Stimulated activated naive CD8-positive, alpha-beta T cell treated with anti-CD3 and anti-CD28 coated beads, Interleukin-15, Interleukin-2, amounts not matched to agents 100 ng/mL and 50 ng/mL, for 24 hours (primary cell): Measurements from ENCODE around the gene COL6A3.
A peak's percentile ranks its signal among the peaks of the same experiment; 100 is the strongest.

Experiments
- H3K27ac Mint-ChIP-seq: one replicate; pipeline ENCODE4 v1.8.0; 2021; ENCODE audit warnings: mild to moderate bottlenecking, mixed read lengths
- H3K27me3 Mint-ChIP-seq: one replicate; pipeline ENCODE4 v1.8.0; 2021; ENCODE audit warnings: mixed read lengths
- H3K36me3 Mint-ChIP-seq: one replicate; pipeline ENCODE4 v1.8.0; 2021; ENCODE audit warnings: low read depth, mixed read lengths
- H3K4me1 Mint-ChIP-seq: one replicate; pipeline ENCODE4 v1.8.0; 2021; ENCODE audit warnings: low read depth, mixed read lengths
- H3K4me3 Mint-ChIP-seq: one replicate; pipeline ENCODE4 v1.8.0; 2021; ENCODE audit warnings: mild to moderate bottlenecking, mixed read lengths
- H3K9me3 Mint-ChIP-seq: one replicate; pipeline ENCODE4 v1.8.0; 2021; ENCODE audit warnings: mixed read lengths

The COL6A3 gene

GRCh38 chr2:237431837-237432236 is 17.9 kb upstream of the COL6A3 start:
- Mint-ChIP-seq H3K9me3 (no peaks in the 10 kb centered on the region), H3K4me3 (peak overlapping the region; percentile 89), H3K27me3 (no peaks in the 10 kb centered on the region), H3K36me3 (peaks cover 18% of the 10 kb centered on the region), H3K4me1 (peaks cover 100% of the 10 kb centered on the region), H3K27ac (peak overlapping the region; percentile 96)

GRCh38 chr2:237431372-237431771 is 17.4 kb upstream of the COL6A3 start:
- Mint-ChIP-seq H3K36me3 (peaks cover 21% of the 10 kb centered on the region), H3K9me3 (no peaks in the 10 kb centered on the region), H3K4me1 (peaks cover 100% of the 10 kb centered on the region), H3K4me3 (peak overlapping the region; percentile 89), H3K27ac (peak overlapping the region; percentile 96), H3K27me3 (no peaks in the 10 kb centered on the region)

GRCh38 chr2:237430861-237431260 is 16.9 kb upstream of the COL6A3 start:
- Mint-ChIP-seq H3K9me3 (no peaks in the 10 kb centered on the region), H3K36me3 (peaks cover 21% of the 10 kb centered on the region), H3K27ac (peak overlapping the region; percentile 90), H3K4me1 (peaks cover 97% of the 10 kb centered on the region), H3K4me3 (peak overlapping the region; percentile 89), H3K27me3 (no peaks in the 10 kb centered on the region)

GRCh38 chr2:237429753-237430152 is 15.8 kb upstream of the COL6A3 start:
- H3K9me3 Mint-ChIP-seq: no peaks in the 10 kb centered on the region
- H3K4me1 Mint-ChIP-seq: peaks cover 97% of the 10 kb centered on the region
- peak overlapping the region; percentile 89 for H3K4me3 Mint-ChIP-seq
- H3K27ac Mint-ChIP-seq: peak overlapping the region; percentile 95
- H3K36me3 Mint-ChIP-seq: peaks cover 30% of the 10 kb centered on the region
- H3K27me3 Mint-ChIP-seq: no peaks in the 10 kb centered on the region

- Mint-ChIP-seq H3K4me3 (peak overlapping the region; percentile 69), H3K27ac (peak overlapping the region; percentile 95), H3K4me1 (peaks cover 86% of the 10 kb centered on the region), H3K36me3 (peaks cover 43% of the 10 kb centered on the region), H3K27me3 (no peaks in the 10 kb centered on the region), H3K9me3 (no peaks in the 10 kb centered on the region)
These were observed 14.0 kb upstream of the COL6A3 start for GRCh38 chr2:237427769-237428506.

- no peak overlapping the region for H3K27ac Mint-ChIP-seq
- no peaks in the 10 kb centered on the region for H3K27me3 Mint-ChIP-seq
- H3K36me3 Mint-ChIP-seq: peaks cover 46% of the 10 kb centered on the region
- H3K9me3 Mint-ChIP-seq: no peaks in the 10 kb centered on the region
- H3K4me3 Mint-ChIP-seq: no peak overlapping the region
- H3K4me1 Mint-ChIP-seq: peaks cover 84% of the 10 kb centered on the region
These were observed 12.6 kb upstream of the COL6A3 start for GRCh38 chr2:237426517-237426916.

GRCh38 chr2:237425320-237425719 is 11.4 kb upstream of the COL6A3 start:
- Mint-ChIP-seq H3K4me3 (no peak overlapping the region), H3K36me3 (peaks cover 38% of the 10 kb centered on the region), H3K9me3 (no peaks in the 10 kb centered on the region), H3K27ac (no peak overlapping the region), H3K27me3 (peaks cover 3% of the 10 kb centered on the region), H3K4me1 (peaks cover 75% of the 10 kb centered on the region)

GRCh38 chr2:237424544-237424943 is 10.6 kb upstream of the COL6A3 start:
- Mint-ChIP-seq H3K27ac (no peak overlapping the region), H3K4me3 (no peak overlapping the region), H3K9me3 (no peaks in the 10 kb centered on the region), H3K36me3 (peaks cover 43% of the 10 kb centered on the region), H3K27me3 (peaks cover 3% of the 10 kb centered on the region), H3K4me1 (peaks cover 67% of the 10 kb centered on the region)

- Mint-ChIP-seq H3K27ac (no peak overlapping the region), H3K36me3 (peaks cover 43% of the 10 kb centered on the region), H3K27me3 (peaks cover 3% of the 10 kb centered on the region), H3K4me1 (peaks cover 60% of the 10 kb centered on the region), H3K4me3 (no peak overlapping the region), H3K9me3 (no peaks in the 10 kb centered on the region)
These were observed 9.9 kb upstream of the COL6A3 start for GRCh38 chr2:237423891-237424290.

GRCh38 chr2:237422309-237422708 is 8.3 kb upstream of the COL6A3 start:
- Mint-ChIP-seq H3K36me3 (peaks cover 46% of the 10 kb centered on the region), H3K27me3 (peaks cover 3% of the 10 kb centered on the region), H3K4me1 (peaks cover 45% of the 10 kb centered on the region), H3K9me3 (no peaks in the 10 kb centered on the region), H3K4me3 (no peak overlapping the region), H3K27ac (no peak overlapping the region)

- H3K4me1 Mint-ChIP-seq: peaks cover 38% of the 10 kb centered on the region
- peak overlapping the region; percentile 49 for H3K4me3 Mint-ChIP-seq
- peaks cover 3% of the 10 kb centered on the region for H3K27me3 Mint-ChIP-seq
- H3K36me3 Mint-ChIP-seq: peaks cover 44% of the 10 kb centered on the region
- H3K27ac Mint-ChIP-seq: peak overlapping the region; percentile 79
- no peaks in the 10 kb centered on the region for H3K9me3 Mint-ChIP-seq
These were observed 7.7 kb upstream of the COL6A3 start for GRCh38 chr2:237421542-237422116.

- no peaks in the 10 kb centered on the region for H3K9me3 Mint-ChIP-seq
- no peak overlapping the region for H3K4me3 Mint-ChIP-seq
- H3K36me3 Mint-ChIP-seq: peaks cover 25% of the 10 kb centered on the region
- H3K27ac Mint-ChIP-seq: no peak overlapping the region
- peaks cover 3% of the 10 kb centered on the region for H3K27me3 Mint-ChIP-seq
- peaks cover 15% of the 10 kb centered on the region for H3K4me1 Mint-ChIP-seq
These were observed 4.3 kb upstream of the COL6A3 start for GRCh38 chr2:237418300-237418699.

GRCh38 chr2:237412988-237413776 is 782 bp downstream of the COL6A3 start:
- H3K4me3 Mint-ChIP-seq: no peak overlapping the region

GRCh38 chr2:237412646-237412987 is 1.3 kb downstream of the COL6A3 start:
- no peak overlapping the region for H3K4me3 Mint-ChIP-seq
- peaks cover 8% of the 10 kb centered on the region for H3K36me3 Mint-ChIP-seq
- H3K27ac Mint-ChIP-seq: no peak overlapping the region
- no peaks in the 10 kb centered on the region for H3K9me3 Mint-ChIP-seq
- peaks cover 5% of the 10 kb centered on the region for H3K27me3 Mint-ChIP-seq
- H3K4me1 Mint-ChIP-seq: no peaks in the 10 kb centered on the region

More at GRCh38 chr2:237412988-237413776, 782 bp downstream of the COL6A3 start:
- Mint-ChIP-seq H3K27me3 (peaks cover 5% of the 10 kb centered on the region), H3K9me3 (no peaks in the 10 kb centered on the region), H3K36me3 (peaks cover 8% of the 10 kb centered on the region), H3K27ac (no peak overlapping the region), H3K4me1 (no peaks in the 10 kb centered on the region)
